HG03039 (cell line): ENCODE results near the gene B9D1.
"Not testable (repeated sequence)": the region's sequence is repeated elsewhere in the genome, so short reads cannot be mapped to it uniquely, and the experiment has no call there.

Experiments used
- ATAC-seq: cut with Tn5 transposase; IDR thresholded peaks from one replicate; pipeline ENCODE4 v1.9.1; 2021; ENCODE audit warnings: mild to moderate bottlenecking, moderate library complexity; ENCODE audit not compliant: unreplicated experiment

The B9D1 gene

GRCh38 chr17:19361326-19361725 lies 1.2 kb downstream of the B9D1 start:
- no peak for ATAC-seq

- ATAC-seq, result no peak
Measured at GRCh38 chr17:19360772-19361171, 1.8 kb downstream of the B9D1 start.

- ATAC-seq, result no peak
Measured at GRCh38 chr17:19359856-19360255, 2.7 kb downstream of the B9D1 start.

GRCh38 chr17:19359151-19359550 lies 3.4 kb downstream of the B9D1 start:
- ATAC-seq, result no peak

GRCh38 chr17:19357761-19358160 lies 4.8 kb downstream of the B9D1 start:
- no peak for ATAC-seq

- ATAC-seq, result no peak
Measured at GRCh38 chr17:19357351-19357750, 5.2 kb downstream of the B9D1 start.

GRCh38 chr17:19354748-19355147 lies 7.8 kb downstream of the B9D1 start:
- no peak for ATAC-seq

GRCh38 chr17:19353401-19353800 lies 9.1 kb downstream of the B9D1 start:
- not testable (repeated sequence) for ATAC-seq

GRCh38 chr17:19348806-19349205 lies 13.7 kb downstream of the B9D1 start:
- ATAC-seq, result no peak

GRCh38 chr17:19348081-19348650 lies 14.4 kb downstream of the B9D1 start:
- ATAC-seq, result no peak

- no peak for ATAC-seq
Measured at GRCh38 chr17:19347323-19348080, 15.0 kb downstream of the B9D1 start.

- ATAC-seq, result no peak
Measured at GRCh38 chr17:19346351-19347255, 15.9 kb downstream of the B9D1 start.

- ATAC-seq, result no peak
Measured at GRCh38 chr17:19345486-19346350, 16.8 kb downstream of the B9D1 start.

- ATAC-seq, result no peak
Measured at GRCh38 chr17:19345067-19345460, 17.5 kb downstream of the B9D1 start.

- ATAC-seq, result no peak
Measured at GRCh38 chr17:19344311-19345066, 18.0 kb downstream of the B9D1 start.

GRCh38 chr17:19343671-19344151 lies 18.8 kb downstream of the B9D1 start:
- no peak for ATAC-seq

GRCh38 chr17:19343256-19343630 lies 19.3 kb downstream of the B9D1 start:
- no peak for ATAC-seq

GRCh38 chr17:19342611-19343255 lies 19.8 kb downstream of the B9D1 start:
- no peak for ATAC-seq
